Neuron (in vitro differentiated cells): Measurements from ENCODE around the gene RASL10A.

Experiments used
- H2AFZ ChIP-seq: one replicate; pipeline ENCODE4 v1.6.1; 2013; ENCODE audit warnings: low read depth, mild to moderate bottlenecking, inconsistent platforms, low read length, moderate library complexity
- H3K27me3 ChIP-seq: one replicate; pipeline ENCODE4 v1.6.1; 2013; ENCODE audit warnings: low read length; ENCODE audit not compliant: insufficient read depth
- H3K36me3 ChIP-seq: one replicate; pipeline ENCODE4 v1.6.1; 2013; ENCODE audit warnings: low read length; ENCODE audit not compliant: insufficient read depth
- H3K4me1 ChIP-seq: one replicate; pipeline ENCODE4 v1.6.1; 2013; ENCODE audit warnings: low read length; ENCODE audit not compliant: insufficient read depth
- H3K4me3 ChIP-seq: 2 replicates; pipeline ENCODE4 v1.5.1; 2013; ENCODE audit warnings: mild to moderate bottlenecking, low read length, moderate library complexity
- H3K9me3 ChIP-seq: one replicate; pipeline ENCODE4 v1.6.1; 2013; ENCODE audit warnings: low read length

RASL10A gene

GRCh38 chr22:29325785-29326315 lies 10.4 kb upstream of the RASL10A start:
- Histone ChIP-seq H3K4me1 (no peaks in the 10 kb centered on the region), H3K27me3 (no peaks in the 10 kb centered on the region), H3K36me3 (peaks cover 36% of the 10 kb centered on the region), H3K4me3 (no peak overlapping the region), H2AFZ (no peak overlapping the region), H3K9me3 (no peaks in the 10 kb centered on the region)

GRCh38 chr22:29325356-29325755 lies 9.9 kb upstream of the RASL10A start:
- H3K9me3 ChIP-seq = no peaks in the 10 kb centered on the region
- no peaks in the 10 kb centered on the region for H3K27me3 ChIP-seq
- H3K4me3 ChIP-seq = no peak overlapping the region
- H2AFZ ChIP-seq = no peak overlapping the region
- peaks cover 32% of the 10 kb centered on the region for H3K36me3 ChIP-seq
- H3K4me1 ChIP-seq = no peaks in the 10 kb centered on the region

- Histone ChIP-seq H3K4me3 (no peak overlapping the region), H3K27me3 (no peaks in the 10 kb centered on the region), H3K36me3 (peaks cover 18% of the 10 kb centered on the region), H3K4me1 (no peaks in the 10 kb centered on the region), H3K9me3 (no peaks in the 10 kb centered on the region), H2AFZ (no peak overlapping the region)
Measured at GRCh38 chr22:29323641-29324040, 8.1 kb upstream of the RASL10A start.

GRCh38 chr22:29320546-29320945 lies 5.0 kb upstream of the RASL10A start:
- Histone ChIP-seq H3K27me3 (peaks cover 15% of the 10 kb centered on the region), H2AFZ (no peak overlapping the region), H3K4me1 (no peaks in the 10 kb centered on the region), H3K9me3 (no peaks in the 10 kb centered on the region), H3K4me3 (no peak overlapping the region), H3K36me3 (no peaks in the 10 kb centered on the region)

GRCh38 chr22:29319072-29319471 lies 3.6 kb upstream of the RASL10A start:
- Histone ChIP-seq H3K36me3 (no peaks in the 10 kb centered on the region), H3K27me3 (peaks cover 29% of the 10 kb centered on the region), H3K9me3 (no peaks in the 10 kb centered on the region), H2AFZ (no peak overlapping the region), H3K4me3 (no peak overlapping the region), H3K4me1 (no peaks in the 10 kb centered on the region)

- peaks cover 40% of the 10 kb centered on the region for H3K27me3 ChIP-seq
Measured at GRCh38 chr22:29317827-29318454, 2.4 kb upstream of the RASL10A start.

GRCh38 chr22:29316141-29316828 lies 788 bp upstream of the RASL10A start:
- Histone ChIP-seq H3K27me3 (peaks cover 40% of the 10 kb centered on the region), H3K4me1 (peaks cover 7% of the 10 kb centered on the region)

More at GRCh38 chr22:29317827-29318454, 2.4 kb upstream of the RASL10A start:
- Histone ChIP-seq H3K4me3 (no peak overlapping the region), H2AFZ (no peak overlapping the region), H3K4me1 (no peaks in the 10 kb centered on the region), H3K36me3 (no peaks in the 10 kb centered on the region), H3K9me3 (no peaks in the 10 kb centered on the region)

GRCh38 chr22:29314537-29315285 lies 786 bp downstream of the RASL10A start:
- no peaks in the 10 kb centered on the region for H3K36me3 ChIP-seq
- H3K27me3 ChIP-seq = peaks cover 40% of the 10 kb centered on the region
- H3K4me1 ChIP-seq = peaks cover 19% of the 10 kb centered on the region
- peak overlapping the region; percentile 89 for H2AFZ ChIP-seq
- H3K4me3 ChIP-seq = peak overlapping the region; percentile 32
- H3K9me3 ChIP-seq = no peaks in the 10 kb centered on the region

More at GRCh38 chr22:29316141-29316828, 788 bp upstream of the RASL10A start:
- H3K36me3 ChIP-seq = no peaks in the 10 kb centered on the region
- H3K9me3 ChIP-seq = no peaks in the 10 kb centered on the region
- no peak overlapping the region for H3K4me3 ChIP-seq
- H2AFZ ChIP-seq = no peak overlapping the region

GRCh38 chr22:29313576-29314466 lies 1.7 kb downstream of the RASL10A start:
- no peak overlapping the region for H2AFZ ChIP-seq
- H3K4me3 ChIP-seq = no peak overlapping the region
- H3K9me3 ChIP-seq = no peaks in the 10 kb centered on the region
- H3K36me3 ChIP-seq = no peaks in the 10 kb centered on the region
- H3K4me1 ChIP-seq = peaks cover 19% of the 10 kb centered on the region
- peaks cover 40% of the 10 kb centered on the region for H3K27me3 ChIP-seq

GRCh38 chr22:29313126-29313575 lies 2.3 kb downstream of the RASL10A start:
- no peaks in the 10 kb centered on the region for H3K36me3 ChIP-seq
- H2AFZ ChIP-seq = no peak overlapping the region
- peaks cover 22% of the 10 kb centered on the region for H3K4me1 ChIP-seq
- no peak overlapping the region for H3K4me3 ChIP-seq
- H3K27me3 ChIP-seq = peaks cover 40% of the 10 kb centered on the region
- no peaks in the 10 kb centered on the region for H3K9me3 ChIP-seq

GRCh38 chr22:29312218-29313125 lies 3.0 kb downstream of the RASL10A start:
- H3K9me3 ChIP-seq = no peaks in the 10 kb centered on the region
- no peak overlapping the region for H3K4me3 ChIP-seq

More at GRCh38 chr22:29312218-29313125, 3.0 kb downstream of the RASL10A start:
- no peak overlapping the region for H2AFZ ChIP-seq
- H3K27me3 ChIP-seq = peaks cover 40% of the 10 kb centered on the region
- H3K4me1 ChIP-seq = peaks cover 23% of the 10 kb centered on the region
- H3K36me3 ChIP-seq = no peaks in the 10 kb centered on the region
